ENCODE results near the gene APBB2.

Gene APBB2

DNA sequence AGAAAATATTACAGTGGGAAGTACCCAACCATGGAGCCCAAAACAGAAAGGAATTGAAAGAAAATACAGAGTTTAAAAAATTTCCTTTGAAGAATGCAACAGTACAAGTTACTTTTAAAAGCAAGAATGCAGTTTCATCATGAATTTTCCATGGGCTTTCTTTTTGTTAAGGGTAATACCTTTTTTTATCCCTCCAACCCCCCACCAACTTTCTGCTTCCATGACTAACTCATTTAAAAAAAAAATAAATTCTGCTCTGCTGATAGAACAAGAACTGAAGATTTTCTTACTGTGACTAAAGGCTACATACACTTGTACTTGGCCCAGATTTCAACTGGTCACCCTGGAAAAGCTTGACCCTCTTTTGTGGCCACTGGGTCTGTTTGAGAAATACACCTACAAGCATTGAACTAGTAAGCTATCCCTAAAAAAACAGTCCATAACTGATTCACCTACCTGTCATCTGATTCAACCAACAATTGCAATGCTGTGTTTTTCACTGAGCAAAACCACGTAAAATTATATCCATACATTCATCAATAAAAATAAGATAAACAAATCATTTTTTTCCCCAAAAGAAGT lies 250.4 kb downstream of the APBB2 start:
- no peak overlapping the region for H2BK5ac ChIP-seq (ENCODE audit: low read depth, low read length, poor library complexity, severe bottlenecking)
- no peak overlapping the region for H2BK120ac ChIP-seq (ENCODE audit: low read depth, low read length)
- no peaks in the 10 kb centered on the region for H3K27me3 ChIP-seq (ENCODE audit: control insufficient read depth in 1 of 2, insufficient read depth in 1 of 2, low read length in 2 of 2)
- no peak overlapping the region for H3K9ac ChIP-seq (ENCODE audit: low read length)
- no peak overlapping the region for H3K4me3 ChIP-seq (ENCODE audit: insufficient read depth in 1 of 2, low read depth in 1 of 2, low read length in 2 of 2)
- no peak overlapping the region for H2BK12ac ChIP-seq (ENCODE audit: low read length in 2 of 2)
- H4K8ac ChIP-seq (ENCODE audit: low read length): no peak overlapping the region
- peaks cover 4% of the 10 kb centered on the region for H3K4me1 ChIP-seq (ENCODE audit: control insufficient read depth, insufficient read depth, low read depth, low read length)
- H2AFZ ChIP-seq (ENCODE audit: low read depth, low read length): no peak overlapping the region
- no peak overlapping the region for H3K14ac ChIP-seq (ENCODE audit: low read length in 2 of 2)
- H3K23ac ChIP-seq (ENCODE audit: low read length in 2 of 2): no peak overlapping the region
- DNase-seq: no peak
- H3K4me2 ChIP-seq (ENCODE audit: low read length, poor library complexity, severe bottlenecking): no peak overlapping the region
- WGBS: 72% methylated on average over 1 of the region's 1 CpG
- no peaks in the 10 kb centered on the region for H3K9me3 ChIP-seq (ENCODE audit: control insufficient read depth, low read length)
- H3K27ac ChIP-seq (ENCODE audit: low read length, poor library complexity, severe bottlenecking): no peak overlapping the region
- no peak overlapping the region for H2BK15ac ChIP-seq (ENCODE audit: low read depth, poor library complexity, severe bottlenecking)
- H4K91ac ChIP-seq (ENCODE audit: low read length): no peak overlapping the region
- H3K36me3 ChIP-seq (ENCODE audit: control insufficient read depth in 1 of 2, insufficient read depth in 2 of 2, low read depth in 1 of 2, low read length in 2 of 2): peaks cover 0 to 15% of the 10 kb centered on the region in 2 experiments
- no peak overlapping the region for H2AK5ac ChIP-seq (ENCODE audit: low read length, severe bottlenecking)
- no peak overlapping the region for H3K4ac ChIP-seq (ENCODE audit: low read depth in 1 of 2, low read length in 2 of 2)
- no peak overlapping the region for H3K18ac ChIP-seq (ENCODE audit: low read depth in 1 of 2, low read length in 2 of 2)
- peaks cover 20% of the 10 kb centered on the region for H3K79me1 ChIP-seq (replicated peaks; ENCODE audit: low read length, poor library complexity, severe bottlenecking)

DNA sequence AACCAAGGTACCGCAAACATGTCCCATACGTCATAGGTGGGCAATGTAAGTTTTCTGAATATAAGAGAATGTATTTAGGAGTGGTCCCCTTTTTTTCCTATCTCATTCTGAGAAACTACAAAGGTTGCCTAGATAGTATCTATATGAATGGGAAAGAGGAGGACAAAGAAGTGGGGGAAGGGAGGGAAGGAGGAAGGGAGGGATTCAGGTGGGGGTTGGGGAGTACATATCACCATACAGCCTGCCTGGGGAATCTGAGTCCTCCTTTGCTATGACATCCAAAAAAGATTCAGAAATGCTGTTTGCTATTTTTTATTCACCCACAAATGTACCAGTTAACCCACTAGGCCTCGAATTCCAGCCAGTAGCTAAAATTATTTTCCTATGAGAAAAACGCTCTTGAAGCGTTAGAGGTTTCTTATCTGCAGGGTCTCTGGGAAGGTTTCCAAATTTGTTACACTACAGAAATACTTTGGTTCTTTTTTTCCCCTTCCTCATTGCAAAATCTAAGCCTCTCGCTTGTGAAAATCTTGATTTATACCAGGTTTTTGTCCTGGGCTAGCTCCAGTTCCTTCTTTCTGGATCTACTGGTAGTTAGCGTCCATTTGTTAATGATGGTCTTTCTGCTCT lies 251.7 kb downstream of the APBB2 start:
- Histone ChIP-seq H3K9me3 (ENCODE audit: control insufficient read depth, low read length) (no peaks in the 10 kb centered on the region), H3K4me2 (ENCODE audit: low read length, poor library complexity, severe bottlenecking) (no peak overlapping the region), H3K27ac (ENCODE audit: low read length, poor library complexity, severe bottlenecking) (no peak overlapping the region), H3K18ac (ENCODE audit: low read depth in 1 of 2, low read length in 2 of 2) (no peak overlapping the region), H3K14ac (ENCODE audit: low read length in 2 of 2) (no peak overlapping the region), H2BK15ac (ENCODE audit: low read depth, poor library complexity, severe bottlenecking) (no peak overlapping the region), H3K9ac (ENCODE audit: low read length) (no peak overlapping the region), H2BK5ac (ENCODE audit: low read depth, low read length, poor library complexity, severe bottlenecking) (no peak overlapping the region), H3K36me3 (ENCODE audit: control insufficient read depth in 1 of 2, insufficient read depth in 2 of 2, low read depth in 1 of 2, low read length in 2 of 2) (peaks cover 0 to 15% of the 10 kb centered on the region in 2 experiments), H2BK12ac (ENCODE audit: low read length in 2 of 2) (no peak overlapping the region), H3K27me3 (ENCODE audit: control insufficient read depth in 1 of 2, insufficient read depth in 1 of 2, low read length in 2 of 2) (no peaks in the 10 kb centered on the region), H2BK120ac (ENCODE audit: low read depth, low read length) (no peak overlapping the region), H2AFZ (ENCODE audit: low read depth, low read length) (no peak overlapping the region), H4K91ac (ENCODE audit: low read length) (no peak overlapping the region), H4K8ac (ENCODE audit: low read length) (no peak overlapping the region), H3K79me1 (replicated peaks; ENCODE audit: low read length, poor library complexity, severe bottlenecking) (peaks cover 20% of the 10 kb centered on the region), H3K4me3 (ENCODE audit: insufficient read depth in 1 of 2, low read depth in 1 of 2, low read length in 2 of 2) (no peak overlapping the region), H3K23ac (ENCODE audit: low read length in 2 of 2) (no peak overlapping the region), H3K4ac (ENCODE audit: low read depth in 1 of 2, low read length in 2 of 2) (no peak overlapping the region), H2AK5ac (ENCODE audit: low read length, severe bottlenecking) (no peak overlapping the region), H3K4me1 (ENCODE audit: control insufficient read depth, insufficient read depth, low read depth, low read length) (peaks cover 4% of the 10 kb centered on the region)
- no peak for DNase-seq
- 94% methylated on average over 7 of the region's 7 CpGs for WGBS

DNA sequence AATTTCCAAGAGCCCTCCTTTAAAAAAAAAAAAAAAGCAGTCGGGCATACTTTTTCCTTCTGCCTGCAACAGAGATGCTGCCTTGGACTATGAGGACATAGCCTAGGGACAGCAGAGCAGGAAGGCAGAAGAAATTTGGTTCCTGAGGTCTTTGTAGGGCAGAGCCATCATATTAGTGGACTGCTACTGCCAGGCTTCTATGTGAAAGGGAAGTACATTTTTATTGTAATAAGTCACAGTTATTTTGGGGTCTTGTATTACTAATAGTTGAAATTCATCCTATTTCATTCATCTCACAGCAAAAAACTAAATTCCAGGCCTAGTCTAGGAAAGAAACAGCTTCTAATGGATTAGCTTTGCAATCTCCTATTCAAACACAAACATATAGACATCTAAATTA lies 253.4 kb downstream of the APBB2 start:
- Histone ChIP-seq H3K9ac (ENCODE audit: low read length) (no peak overlapping the region), H2BK120ac (ENCODE audit: low read depth, low read length) (no peak overlapping the region), H3K4me1 (ENCODE audit: control insufficient read depth, insufficient read depth, low read depth, low read length) (peaks cover 2% of the 10 kb centered on the region), H3K14ac (ENCODE audit: low read length in 2 of 2) (no peak overlapping the region), H3K23ac (ENCODE audit: low read length in 2 of 2) (no peak overlapping the region), H3K36me3 (ENCODE audit: control insufficient read depth in 1 of 2, insufficient read depth in 2 of 2, low read depth in 1 of 2, low read length in 2 of 2) (no peaks in the 10 kb centered on the region), H3K4ac (ENCODE audit: low read depth in 1 of 2, low read length in 2 of 2) (no peak overlapping the region), H2BK15ac (ENCODE audit: low read depth, poor library complexity, severe bottlenecking) (no peak overlapping the region), H3K4me3 (ENCODE audit: insufficient read depth in 1 of 2, low read depth in 1 of 2, low read length in 2 of 2) (no peak overlapping the region), H3K79me1 (replicated peaks; ENCODE audit: low read length, poor library complexity, severe bottlenecking) (peaks cover 17% of the 10 kb centered on the region), H4K91ac (ENCODE audit: low read length) (no peak overlapping the region), H2AFZ (ENCODE audit: low read depth, low read length) (no peak overlapping the region), H3K18ac (ENCODE audit: low read depth in 1 of 2, low read length in 2 of 2) (no peak overlapping the region), H2BK5ac (ENCODE audit: low read depth, low read length, poor library complexity, severe bottlenecking) (no peak overlapping the region), H3K27ac (ENCODE audit: low read length, poor library complexity, severe bottlenecking) (no peak overlapping the region), H3K9me3 (ENCODE audit: control insufficient read depth, low read length) (no peaks in the 10 kb centered on the region), H2BK12ac (ENCODE audit: low read length in 2 of 2) (no peak overlapping the region), H4K8ac (ENCODE audit: low read length) (no peak overlapping the region), H3K4me2 (ENCODE audit: low read length, poor library complexity, severe bottlenecking) (no peak overlapping the region), H3K27me3 (ENCODE audit: control insufficient read depth in 1 of 2, insufficient read depth in 1 of 2, low read length in 2 of 2) (no peaks in the 10 kb centered on the region), H2AK5ac (ENCODE audit: low read length, severe bottlenecking) (no peak overlapping the region)
- no peak for DNase-seq
- WGBS: 100% methylated on average over 1 of the region's 1 CpG

DNA sequence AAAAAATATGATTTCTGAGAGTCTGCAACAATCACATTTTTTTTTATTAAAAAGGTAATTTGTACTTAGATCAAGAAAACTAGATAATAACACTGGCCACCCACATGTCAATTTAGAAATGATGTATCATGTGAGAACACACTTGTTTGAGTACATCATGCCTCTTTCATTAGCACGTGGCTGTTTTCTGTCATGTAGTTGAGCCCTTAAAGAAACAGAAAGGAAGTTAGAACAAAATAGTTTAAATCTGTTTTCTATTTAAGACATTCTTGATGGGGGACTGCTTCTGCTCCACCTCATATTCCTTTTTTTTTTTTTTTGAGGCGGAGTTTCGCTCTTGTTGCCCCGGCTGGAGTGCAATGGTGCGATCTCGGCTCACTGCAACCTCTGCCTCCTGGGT lies 257.1 kb downstream of the APBB2 start:
- no peak overlapping the region for H2AK5ac ChIP-seq (ENCODE audit: low read length, severe bottlenecking)
- no peak overlapping the region for H2BK5ac ChIP-seq (ENCODE audit: low read depth, low read length, poor library complexity, severe bottlenecking)
- peaks cover 0 to 8% of the 10 kb centered on the region in 2 experiments for H3K36me3 ChIP-seq (ENCODE audit: control insufficient read depth in 1 of 2, insufficient read depth in 2 of 2, low read depth in 1 of 2, low read length in 2 of 2)
- H2BK12ac ChIP-seq (ENCODE audit: low read length in 2 of 2): no peak overlapping the region
- H4K8ac ChIP-seq (ENCODE audit: low read length): no peak overlapping the region
- H3K4ac ChIP-seq (ENCODE audit: low read depth in 1 of 2, low read length in 2 of 2): no peak overlapping the region
- no peak overlapping the region for H3K4me3 ChIP-seq (ENCODE audit: insufficient read depth in 1 of 2, low read depth in 1 of 2, low read length in 2 of 2)
- no peak overlapping the region for H2AFZ ChIP-seq (ENCODE audit: low read depth, low read length)
- no peak overlapping the region for H3K14ac ChIP-seq (ENCODE audit: low read length in 2 of 2)
- no peak overlapping the region for H4K91ac ChIP-seq (ENCODE audit: low read length)
- H3K27ac ChIP-seq (ENCODE audit: low read length, poor library complexity, severe bottlenecking): no peak overlapping the region
- H3K79me1 ChIP-seq (replicated peaks; ENCODE audit: low read length, poor library complexity, severe bottlenecking): peaks cover 36% of the 10 kb centered on the region
- no peak overlapping the region for H3K23ac ChIP-seq (ENCODE audit: low read length in 2 of 2)
- H3K27me3 ChIP-seq (ENCODE audit: control insufficient read depth in 1 of 2, insufficient read depth in 1 of 2, low read length in 2 of 2): no peaks in the 10 kb centered on the region
- peaks cover 3% of the 10 kb centered on the region for H3K4me1 ChIP-seq (ENCODE audit: control insufficient read depth, insufficient read depth, low read depth, low read length)
- H3K18ac ChIP-seq (ENCODE audit: low read depth in 1 of 2, low read length in 2 of 2): no peak overlapping the region
- DNase-seq: no peak
- no peak overlapping the region for H3K9ac ChIP-seq (ENCODE audit: low read length)
- WGBS: 100% methylated on average over 3 of the region's 6 CpGs
- no peak overlapping the region for H2BK120ac ChIP-seq (ENCODE audit: low read depth, low read length)
- H3K4me2 ChIP-seq (ENCODE audit: low read length, poor library complexity, severe bottlenecking): no peak overlapping the region
- no peak overlapping the region for H2BK15ac ChIP-seq (ENCODE audit: low read depth, poor library complexity, severe bottlenecking)
- H3K9me3 ChIP-seq (ENCODE audit: control insufficient read depth, low read length): no peaks in the 10 kb centered on the region

Data from mesenchymal stem cell (in vitro differentiated cells and primary cell).